Effector memory CD4-positive, alpha-beta T cell (primary cell): ENCODE measurements around the gene CMTM6.

ENCODE experiments used
- DNase-seq, 3 donors: peaks; one replicate each; pipeline ENCODE4 v3.0.0-alpha.2; 2020
- H3K27ac ChIP-seq: 2 replicates; pipeline ENCODE4 v1.7.0; 2013; ENCODE audit warnings: mild to moderate bottlenecking, low read length, moderate library complexity; ENCODE audit not compliant: insufficient read depth, poor library complexity, severe bottlenecking
- H3K27me3 ChIP-seq: replicated peaks from 2 replicates; pipeline ENCODE4 v1.7.0; 2013; ENCODE audit warnings: mild to moderate bottlenecking, low read length; ENCODE audit not compliant: insufficient read depth, control insufficient read depth, poor library complexity, severe bottlenecking
- H3K36me3 ChIP-seq: 2 replicates; pipeline ENCODE4 v1.7.0; 2013; ENCODE audit warnings: mild to moderate bottlenecking, low read length, moderate library complexity; ENCODE audit not compliant: control insufficient read depth, insufficient read depth
- H3K4me1 ChIP-seq: 2 replicates; pipeline ENCODE4 v1.7.0; 2013; ENCODE audit warnings: low read length, mild to moderate bottlenecking; ENCODE audit not compliant: control insufficient read depth, insufficient read depth, poor library complexity, severe bottlenecking
- H3K4me3 ChIP-seq: 2 replicates; pipeline ENCODE4 v1.7.0; 2013; ENCODE audit warnings: low read length, low read depth, mild to moderate bottlenecking; ENCODE audit not compliant: insufficient read depth, poor library complexity, severe bottlenecking
- H3K9me3 ChIP-seq: 2 replicates; pipeline ENCODE4 v1.7.0; 2013; ENCODE audit warnings: mild to moderate bottlenecking, low read length, moderate library complexity; ENCODE audit not compliant: control insufficient read depth

Gene CMTM6

DNA sequence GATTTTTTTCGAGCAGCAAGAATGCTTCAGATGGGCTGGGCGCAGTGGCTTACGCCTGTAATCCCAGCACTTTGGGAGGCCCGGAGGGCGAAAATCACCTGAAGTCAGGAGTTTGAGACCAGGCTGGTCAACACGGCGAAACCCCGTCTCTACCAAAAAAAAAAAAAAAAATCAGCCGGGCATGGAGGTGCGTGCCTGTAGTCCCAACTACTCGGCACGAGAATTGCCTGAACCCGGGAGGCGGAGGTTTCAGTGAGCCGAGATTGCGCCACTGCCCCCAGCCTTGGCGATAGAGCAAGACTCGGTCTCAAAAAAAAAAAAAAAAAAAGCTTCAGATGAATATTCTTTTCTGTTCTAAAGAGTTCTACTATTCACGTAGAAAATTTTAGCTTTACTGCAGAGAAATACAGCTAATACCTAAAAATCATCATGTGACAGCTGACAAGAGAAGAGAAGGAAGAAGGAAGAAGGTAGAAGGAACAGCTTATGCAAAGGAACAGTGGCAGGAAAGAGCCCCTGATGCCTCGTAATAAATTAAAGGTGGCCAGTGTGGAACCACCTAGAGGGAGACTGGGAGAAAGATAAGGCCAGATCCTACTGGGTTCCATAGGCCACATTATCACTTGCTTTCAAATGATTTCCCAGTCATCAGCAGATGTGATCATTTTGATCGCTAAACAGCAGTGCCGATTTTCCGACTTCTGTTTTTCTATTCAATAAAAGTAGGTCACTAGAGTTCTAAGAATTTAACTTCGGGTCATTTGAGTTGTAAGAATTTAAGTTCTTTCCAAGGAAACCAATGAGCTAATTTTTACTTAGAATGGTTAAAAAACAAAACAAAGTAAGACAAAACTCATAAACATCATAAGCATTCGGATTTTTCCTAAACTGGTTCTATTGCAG is 1.5 kb downstream of the CMTM6 start:
- peaks cover 3% of the 10 kb centered on the region for H3K4me1 ChIP-seq
- H3K27me3 ChIP-seq: no peaks in the 10 kb centered on the region
- H3K4me3 ChIP-seq: peak overlapping the region; percentile 96
- H3K9me3 ChIP-seq: no peaks in the 10 kb centered on the region
- peak overlapping the region; percentile 96 for H3K27ac ChIP-seq
- H3K36me3 ChIP-seq: no peaks in the 10 kb centered on the region
- DNase-seq: no peak

DNA sequence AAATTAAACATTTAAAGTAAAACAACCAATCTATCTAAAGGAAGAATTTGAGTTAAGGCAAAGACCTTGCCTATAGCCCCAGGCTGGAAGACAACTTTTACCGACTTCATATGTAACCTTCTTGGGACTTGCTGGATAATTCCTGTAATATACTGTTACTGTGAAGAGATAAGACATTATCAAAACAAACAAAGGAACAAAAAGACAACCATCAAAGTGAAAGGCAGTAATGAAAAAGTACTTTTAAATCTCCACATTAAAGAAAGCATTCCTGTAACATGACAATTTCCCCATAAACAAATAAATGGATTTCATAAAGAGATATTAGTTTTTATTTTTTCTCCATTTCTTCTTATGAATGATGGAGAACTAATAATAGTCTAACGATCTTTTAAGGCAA is 2.4 kb downstream of the CMTM6 start:
- Histone ChIP-seq H3K36me3 (no peaks in the 10 kb centered on the region), H3K9me3 (no peaks in the 10 kb centered on the region), H3K27me3 (no peaks in the 10 kb centered on the region), H3K4me3 (no peak overlapping the region), H3K27ac (no peak overlapping the region), H3K4me1 (peaks cover 3% of the 10 kb centered on the region)
- DNase-seq: no peak

DNA sequence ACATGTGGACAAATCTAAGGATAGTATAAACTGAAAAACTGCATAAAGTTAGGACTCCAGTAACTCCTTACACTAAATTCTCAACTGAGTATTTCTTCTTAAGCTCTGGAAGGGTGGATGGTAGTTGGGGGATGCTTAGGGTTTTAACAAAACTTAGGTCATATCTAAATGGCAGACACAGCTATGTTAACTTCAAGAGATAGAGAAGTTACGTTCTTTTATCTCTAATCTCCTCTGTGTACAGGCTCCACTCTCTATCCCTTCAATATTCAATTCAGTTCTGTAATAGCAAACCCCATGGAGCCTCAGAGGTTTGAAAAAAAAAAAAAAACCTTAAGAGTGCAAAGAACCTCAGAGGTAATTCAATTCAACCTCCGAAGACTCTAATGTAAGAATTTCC is 3.1 kb downstream of the CMTM6 start:
- Histone ChIP-seq H3K27me3 (no peaks in the 10 kb centered on the region), H3K36me3 (no peaks in the 10 kb centered on the region), H3K27ac (no peak overlapping the region), H3K4me3 (no peak overlapping the region), H3K4me1 (peaks cover 3% of the 10 kb centered on the region), H3K9me3 (no peaks in the 10 kb centered on the region)
- DNase-seq: no peak

DNA sequence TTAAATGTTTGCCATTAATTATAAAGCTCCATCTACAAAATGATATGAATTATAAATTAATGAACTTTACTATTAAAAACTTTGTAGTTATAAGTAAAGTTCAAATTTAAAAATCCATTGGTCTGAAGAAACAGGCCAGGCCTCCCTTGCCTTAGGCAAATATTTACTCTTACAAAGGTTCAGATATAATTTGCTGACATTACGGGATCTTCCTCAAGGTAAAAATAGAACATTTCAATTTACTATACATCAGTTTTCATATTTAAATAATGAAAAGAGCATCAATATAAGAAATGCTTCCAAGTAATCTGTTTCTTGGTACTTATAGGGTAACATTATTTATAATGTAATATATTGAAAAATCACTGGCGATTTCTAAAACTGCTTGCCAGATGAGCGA is 3.7 kb downstream of the CMTM6 start:
- H3K36me3 ChIP-seq: no peaks in the 10 kb centered on the region
- H3K9me3 ChIP-seq: no peaks in the 10 kb centered on the region
- H3K4me3 ChIP-seq: no peak overlapping the region
- H3K27me3 ChIP-seq: no peaks in the 10 kb centered on the region
- peaks cover 3% of the 10 kb centered on the region for H3K4me1 ChIP-seq
- H3K27ac ChIP-seq: no peak overlapping the region
- DNase-seq: no peak

DNA sequence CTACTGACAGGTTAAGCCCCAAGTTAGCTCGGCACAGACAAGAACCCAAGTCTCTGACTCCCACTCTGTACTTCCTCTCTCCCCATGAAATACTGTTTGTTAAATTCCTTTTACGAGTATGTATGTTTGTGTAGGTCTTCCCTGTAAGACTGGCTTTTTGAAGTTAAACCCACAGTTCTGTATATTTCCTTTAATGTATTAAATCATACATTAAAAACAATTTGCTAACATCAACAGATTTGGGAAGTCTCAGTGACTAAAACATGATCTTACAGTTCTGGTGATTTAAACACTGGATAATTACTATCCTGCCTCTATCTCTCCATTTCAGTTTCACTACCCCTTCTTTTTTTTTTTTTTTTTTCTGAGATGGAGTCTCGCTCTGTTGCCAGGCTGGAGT is 4.4 kb downstream of the CMTM6 start:
- H3K4me1 ChIP-seq: peaks cover 3% of the 10 kb centered on the region
- H3K9me3 ChIP-seq: no peaks in the 10 kb centered on the region
- DNase-seq: no peak
- H3K36me3 ChIP-seq: no peaks in the 10 kb centered on the region
- no peak overlapping the region for H3K27ac ChIP-seq
- no peaks in the 10 kb centered on the region for H3K27me3 ChIP-seq
- H3K4me3 ChIP-seq: no peak overlapping the region

DNA sequence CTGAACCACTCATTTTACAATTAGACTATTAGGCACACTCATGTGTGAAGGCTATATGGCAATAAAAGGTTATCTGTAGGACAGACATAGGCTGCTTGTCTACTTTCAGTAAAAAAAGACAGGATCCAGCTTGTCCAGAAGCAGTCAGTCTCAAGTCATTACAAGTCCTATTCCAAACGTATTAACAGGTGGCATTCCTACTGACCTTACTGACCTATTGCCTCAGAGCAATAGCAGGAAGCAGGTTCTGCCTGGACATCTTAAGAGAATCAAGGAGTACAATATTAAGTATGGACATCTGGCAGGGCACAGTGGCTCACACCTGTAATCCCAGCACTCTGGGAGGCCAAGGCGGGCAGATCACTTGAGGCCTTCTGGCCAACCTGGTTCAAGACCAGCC is 7.0 kb downstream of the CMTM6 start:
- H3K4me1 ChIP-seq: peaks cover 2% of the 10 kb centered on the region
- no peaks in the 10 kb centered on the region for H3K27me3 ChIP-seq
- no peaks in the 10 kb centered on the region for H3K9me3 ChIP-seq
- H3K36me3 ChIP-seq: no peaks in the 10 kb centered on the region
- H3K27ac ChIP-seq: no peak overlapping the region
- no peak for DNase-seq
- H3K4me3 ChIP-seq: no peak overlapping the region

DNA sequence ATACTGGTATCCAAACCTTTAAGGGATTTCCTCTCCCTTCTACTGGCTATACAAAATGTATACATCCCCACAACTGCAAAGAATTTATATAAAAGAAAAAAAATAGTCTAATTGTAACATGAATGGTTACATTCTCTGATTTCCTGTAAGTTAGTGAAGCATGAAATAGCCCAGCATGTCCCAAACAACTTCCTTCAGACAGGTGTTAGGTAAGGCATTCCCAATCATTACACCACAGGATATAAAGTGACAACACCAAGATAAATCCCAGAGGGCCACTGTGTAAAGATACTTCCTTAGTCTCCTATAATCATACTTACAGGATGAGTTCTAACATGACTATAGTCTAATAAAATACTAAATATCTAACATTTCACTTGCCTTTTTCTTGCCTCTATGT is 7.6 kb downstream of the CMTM6 start:
- no peaks in the 10 kb centered on the region for H3K36me3 ChIP-seq
- DNase-seq: no peak

DNA sequence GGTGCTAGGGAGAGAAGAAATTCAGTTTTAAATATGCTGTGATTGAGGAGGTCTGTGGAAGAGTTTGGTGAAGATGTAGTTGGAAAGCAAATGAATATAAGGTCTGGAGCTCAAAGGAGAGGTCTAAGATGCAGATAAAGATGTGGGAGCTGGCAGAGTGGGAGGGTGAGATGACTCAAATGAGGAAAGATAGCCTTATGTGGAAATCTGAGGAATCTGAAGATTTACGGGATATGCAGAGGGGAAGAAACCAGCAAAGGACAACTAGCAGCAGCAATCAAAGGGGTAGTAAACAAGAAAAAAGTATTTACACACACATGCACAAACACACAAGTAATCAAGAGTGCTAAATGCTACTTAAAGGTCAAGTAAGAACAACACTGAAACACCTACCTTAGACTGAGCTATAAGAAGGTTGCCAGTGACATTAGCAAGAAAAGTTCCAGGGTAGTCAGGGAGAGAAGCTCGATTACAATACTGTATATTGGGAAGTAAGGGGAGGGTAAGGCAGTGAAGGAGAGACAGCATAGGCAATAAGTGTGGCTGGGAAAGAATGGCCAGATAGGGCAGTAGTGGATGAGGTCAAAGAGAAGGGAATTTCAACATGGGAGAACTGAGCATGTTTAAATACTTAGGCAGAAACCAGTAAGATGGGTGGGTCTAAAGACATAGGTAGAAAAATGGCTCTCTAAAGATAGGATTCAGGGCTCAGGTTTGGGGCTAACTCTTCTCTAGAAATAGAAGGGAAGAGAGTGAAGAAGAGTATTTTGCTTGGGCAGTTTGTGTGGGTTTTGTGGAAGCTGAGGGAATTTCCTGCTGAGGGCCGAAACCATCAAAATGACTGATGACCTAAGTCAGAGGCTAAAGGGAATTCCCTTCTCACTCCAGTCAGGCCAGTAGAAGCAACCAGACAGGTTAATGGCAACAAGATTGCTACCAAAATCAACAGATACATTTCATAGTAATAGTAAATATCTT is 8.9 kb downstream of the CMTM6 start:
- Histone ChIP-seq H3K27me3 (no peaks in the 10 kb centered on the region), H3K27ac (no peak overlapping the region), H3K4me1 (no peaks in the 10 kb centered on the region), H3K9me3 (no peaks in the 10 kb centered on the region), H3K36me3 (peaks cover under 1% of the 10 kb centered on the region), H3K4me3 (no peak overlapping the region)
- no peak for DNase-seq

More for the DNA sequence above, 7.6 kb downstream of the CMTM6 start:
- Histone ChIP-seq H3K4me3 (no peak overlapping the region), H3K27me3 (no peaks in the 10 kb centered on the region), H3K27ac (no peak overlapping the region), H3K4me1 (no peaks in the 10 kb centered on the region), H3K9me3 (no peaks in the 10 kb centered on the region)

DNA sequence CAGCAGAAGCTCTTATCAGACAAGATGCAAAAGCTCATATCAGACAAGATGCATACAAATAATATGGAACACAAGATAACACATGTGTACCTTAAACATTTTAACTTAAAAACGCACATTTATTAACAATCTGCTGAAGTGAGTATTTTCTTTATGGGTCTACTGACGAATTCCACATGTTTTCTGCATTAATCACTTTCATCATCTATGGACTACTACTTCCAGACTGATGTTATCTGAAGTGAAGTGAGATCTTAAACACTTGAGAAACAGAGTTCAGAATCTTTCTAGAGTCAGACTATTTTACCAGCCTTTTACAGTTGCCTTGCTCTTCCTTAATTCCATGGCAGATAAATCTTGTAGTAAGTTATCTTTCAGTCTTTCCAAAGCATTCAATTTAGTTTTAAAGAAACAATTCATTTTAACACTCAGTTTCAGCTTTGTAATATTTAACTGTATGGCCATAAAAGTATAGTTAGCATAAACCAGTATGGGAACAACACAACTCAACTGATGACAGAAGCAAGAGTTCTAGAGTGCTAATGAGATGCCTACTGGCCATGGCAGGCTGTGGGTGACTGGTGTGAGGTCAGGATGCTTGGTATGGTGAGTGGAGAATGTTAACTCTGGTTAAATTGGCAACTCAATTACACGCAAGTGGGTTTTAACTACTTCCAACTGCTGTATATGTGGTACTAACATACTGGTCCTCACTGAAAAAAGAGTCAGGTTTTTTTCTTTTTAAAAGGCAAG is 9.8 kb downstream of the CMTM6 start:
- H3K4me3 ChIP-seq: no peak overlapping the region
- H3K27ac ChIP-seq: no peak overlapping the region
- H3K27me3 ChIP-seq: no peaks in the 10 kb centered on the region
- H3K9me3 ChIP-seq: no peaks in the 10 kb centered on the region
- no peak for DNase-seq
- H3K4me1 ChIP-seq: no peaks in the 10 kb centered on the region
- H3K36me3 ChIP-seq: peaks cover 9% of the 10 kb centered on the region
